Measurements from ENCODE around the gene GLRA1. TPM values are rescaled to one million over a fixed set of nuclear protein-coding genes. Genes with fewer than 3 reads are reported as not detected.

The GLRA1 gene
- total and polyA plus RNA-seq, 4 experiments from 2014 or later = not detected

DNA sequence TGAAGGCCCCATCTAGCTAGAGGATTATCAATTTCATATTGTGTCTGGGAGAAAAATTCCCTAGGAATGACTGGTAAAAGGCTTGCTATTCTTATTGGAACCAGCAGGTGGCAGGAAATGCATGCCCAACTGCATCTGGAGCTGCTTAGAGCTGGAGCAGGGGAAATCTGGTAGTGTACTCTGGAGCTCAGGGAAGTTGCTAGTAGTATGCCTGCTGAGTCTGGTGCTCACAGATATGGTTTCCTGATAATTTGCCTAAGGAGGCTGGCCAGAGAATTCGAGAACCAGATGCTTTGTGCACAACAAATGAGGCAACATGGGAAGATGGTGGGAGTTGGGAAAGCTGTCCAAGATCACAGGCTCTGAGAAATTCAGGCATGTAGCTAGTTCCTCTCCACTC, 99.2 kb downstream of the GLRA1 start:
- Mint-ChIP-seq H3K36me3 (peaks cover 20 to 37% of the 10 kb centered on the region in 2 donors), H3K27ac (peak overlapping the region in 1 of 7 donors; percentile 33), H3K27me3 (no peaks in the 10 kb centered on the region), H3K4me1 (peaks cover 9 to 13% (median 12%) of the 10 kb centered on the region in 4 donors), H3K9me3 (peaks cover 0 to 15% (median 5%) of the 10 kb centered on the region in 8 donors), H3K4me3 (no peak overlapping the region)
- intact Hi-C loops (cut with micrococcal nuclease) = loop anchor here (1.0 kb wide), 2 partner anchors 318 to 446 kb away; no protein-coding TSS in a partner anchor
- Histone ChIP-seq H3K27ac (ENCODE audit: low read depth, low read length) (no peak overlapping the region), H3K4me1 (ENCODE audit: insufficient read depth, low read length) (peaks cover 5% of the 10 kb centered on the region), H3K9me3 (ENCODE audit: control insufficient read depth in 1 of 2, low read length in 2 of 2) (no peaks in the 10 kb centered on the region), H3K36me3 (ENCODE audit: insufficient read depth, low read length) (no peaks in the 10 kb centered on the region), H3K27me3 (ENCODE audit: insufficient read depth, low read length) (no peaks in the 10 kb centered on the region), H3K4me3 (ENCODE audit: low read length in 2 of 2) (no peak overlapping the region)
- peak; percentile 38 to 50 (median 43) for DNase-seq
- CTCF ChIA-PET (ENCODE audit: partially characterized antibody) = interaction anchor here (0.7 to 13.3 kb wide), 34 partner anchors 9 to 689 kb away, joined by 3 to 438 read pairs (median 4); no protein-coding TSS in a partner anchor
- POLR2A ChIA-PET (ENCODE audit: partially characterized antibody) = interaction anchor here (0.9 to 1.6 kb wide), 2 partner anchors 315 to 318 kb away, joined by 5 to 14 read pairs; no protein-coding TSS in a partner anchor

GRCh38 chr5:151822141-151822540, 102.5 kb downstream of the GLRA1 start:
- H3K27me3 Mint-ChIP-seq = no peaks in the 10 kb centered on the region
- H3K9me3 Mint-ChIP-seq = no peaks in the 10 kb centered on the region
- DNase-seq = no peak
- no peak overlapping the region for H3K4me3 Mint-ChIP-seq
- peaks cover 15% of the 10 kb centered on the region in 2 donors for H3K36me3 Mint-ChIP-seq
- Histone ChIP-seq H3K27me3 (ENCODE audit: insufficient read depth, low read length) (no peaks in the 10 kb centered on the region), H3K27ac (ENCODE audit: low read depth, low read length) (no peak overlapping the region), H3K4me1 (ENCODE audit: insufficient read depth, low read length) (no peaks in the 10 kb centered on the region), H3K36me3 (ENCODE audit: insufficient read depth, low read length) (no peaks in the 10 kb centered on the region), H3K9me3 (ENCODE audit: control insufficient read depth in 1 of 2, low read length in 2 of 2) (no peaks in the 10 kb centered on the region), H3K4me3 (ENCODE audit: low read length in 2 of 2) (no peak overlapping the region)
- CTCF ChIA-PET (ENCODE audit: partially characterized antibody) = interaction anchor here (13.3 kb wide), 1 partner anchor 319 kb away, joined by 438 read pairs; no protein-coding TSS in a partner anchor
- intact Hi-C loops (cut with micrococcal nuclease) = no loop called here
- peaks cover 3 to 7% (median 5%) of the 10 kb centered on the region in 4 donors for H3K4me1 Mint-ChIP-seq
- POLR2A ChIA-PET (ENCODE audit: partially characterized antibody) = no interaction called here
- H3K27ac Mint-ChIP-seq = no peak overlapping the region

DNA sequence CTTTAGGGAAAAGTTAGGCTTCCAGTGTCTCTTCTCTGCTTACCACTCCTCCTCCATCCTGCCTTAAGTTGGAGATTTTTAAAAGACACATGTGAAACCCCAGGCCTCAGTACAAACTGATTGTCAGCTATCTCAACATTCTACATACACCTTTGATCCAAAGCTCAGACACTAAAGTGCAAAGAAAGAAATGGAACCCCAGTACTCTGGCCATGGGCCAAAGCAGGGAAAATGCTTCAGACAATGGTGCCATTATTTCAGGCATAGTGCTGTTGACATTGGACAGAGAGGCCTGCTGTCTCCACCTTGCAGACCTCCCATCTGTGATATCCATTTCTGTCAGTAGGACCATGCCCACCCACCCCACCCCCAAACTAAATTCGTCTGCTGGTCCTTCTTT, 103.7 kb downstream of the GLRA1 start:
- no peaks in the 10 kb centered on the region for H3K27me3 Mint-ChIP-seq
- ChIA-PET POLR2A (ENCODE audit: partially characterized antibody) (no interaction called here), CTCF (ENCODE audit: partially characterized antibody) (interaction anchor here (13.3 kb wide), 1 partner anchor 320 kb away, joined by 438 read pairs; no protein-coding TSS in a partner anchor)
- Histone ChIP-seq H3K9me3 (ENCODE audit: control insufficient read depth in 1 of 2, low read length in 2 of 2) (no peaks in the 10 kb centered on the region), H3K27ac (ENCODE audit: low read depth, low read length) (no peak overlapping the region), H3K36me3 (ENCODE audit: insufficient read depth, low read length) (no peaks in the 10 kb centered on the region), H3K27me3 (ENCODE audit: insufficient read depth, low read length) (no peaks in the 10 kb centered on the region), H3K4me1 (ENCODE audit: insufficient read depth, low read length) (no peaks in the 10 kb centered on the region), H3K4me3 (ENCODE audit: low read length in 2 of 2) (no peak overlapping the region)
- peaks cover 3 to 7% (median 5%) of the 10 kb centered on the region in 4 donors for H3K4me1 Mint-ChIP-seq
- DNase-seq = no peak
- H3K4me3 Mint-ChIP-seq = no peak overlapping the region
- H3K9me3 Mint-ChIP-seq = no peaks in the 10 kb centered on the region
- peak overlapping the region in 1 of 7 donors; percentile 25 for H3K27ac Mint-ChIP-seq
- intact Hi-C loops (cut with micrococcal nuclease) = no loop called here
- peaks cover 12% of the 10 kb centered on the region in 2 donors for H3K36me3 Mint-ChIP-seq

DNA sequence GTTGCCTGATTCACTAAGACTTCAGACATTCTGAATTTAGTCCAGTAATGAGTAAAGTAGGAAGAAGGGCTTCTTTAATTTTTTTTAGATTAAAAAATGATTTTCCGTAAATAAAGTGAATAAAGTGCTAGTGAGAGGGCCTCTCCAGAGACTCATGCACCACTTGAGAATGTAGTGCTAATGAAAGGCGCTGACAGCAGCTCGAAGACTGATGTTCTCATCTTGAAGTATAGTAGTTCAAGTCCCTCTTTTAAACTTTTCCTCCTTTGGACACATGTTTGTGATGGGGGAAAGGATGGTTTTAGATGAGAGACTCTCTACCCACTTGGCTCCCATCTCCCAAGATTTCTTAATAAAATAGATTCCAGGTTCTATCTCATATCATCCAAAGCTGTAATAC, 104.4 kb downstream of the GLRA1 start:
- no peaks in the 10 kb centered on the region for H3K27me3 ChIP-seq (ENCODE audit: insufficient read depth, low read length)
- no peak overlapping the region for H3K27ac ChIP-seq (ENCODE audit: low read depth, low read length)
- no peaks in the 10 kb centered on the region for H3K36me3 ChIP-seq (ENCODE audit: insufficient read depth, low read length)
- ChIA-PET POLR2A (ENCODE audit: partially characterized antibody) (no interaction called here), CTCF (ENCODE audit: partially characterized antibody) (interaction anchor here (13.3 kb wide), 1 partner anchor 321 kb away, joined by 438 read pairs; no protein-coding TSS in a partner anchor)
- no peaks in the 10 kb centered on the region for H3K27me3 Mint-ChIP-seq
- no peak for DNase-seq
- H3K4me1 Mint-ChIP-seq = peaks cover under 1 to 5% (median 3%) of the 10 kb centered on the region in 4 donors
- no peak overlapping the region for H3K4me3 Mint-ChIP-seq
- H3K9me3 ChIP-seq (ENCODE audit: control insufficient read depth in 1 of 2, low read length in 2 of 2) = no peaks in the 10 kb centered on the region
- H3K36me3 Mint-ChIP-seq = peaks cover 7 to 9% of the 10 kb centered on the region in 2 donors
- H3K4me3 ChIP-seq (ENCODE audit: low read length in 2 of 2) = no peak overlapping the region
- intact Hi-C loops (cut with micrococcal nuclease) = no loop called here
- no peak overlapping the region for H3K27ac Mint-ChIP-seq
- no peaks in the 10 kb centered on the region for H3K4me1 ChIP-seq (ENCODE audit: insufficient read depth, low read length)
- no peaks in the 10 kb centered on the region for H3K9me3 Mint-ChIP-seq

- Histone ChIP-seq H3K27me3 (ENCODE audit: insufficient read depth, low read length) (no peaks in the 10 kb centered on the region), H3K36me3 (ENCODE audit: insufficient read depth, low read length) (no peaks in the 10 kb centered on the region), H3K9me3 (ENCODE audit: control insufficient read depth in 1 of 2, low read length in 2 of 2) (no peaks in the 10 kb centered on the region), H3K27ac (ENCODE audit: low read depth, low read length) (no peak overlapping the region), H3K4me3 (ENCODE audit: low read length in 2 of 2) (no peak overlapping the region), H3K4me1 (ENCODE audit: insufficient read depth, low read length) (no peaks in the 10 kb centered on the region)
- no peak overlapping the region for H3K27ac Mint-ChIP-seq
- ChIA-PET POLR2A (ENCODE audit: partially characterized antibody) (no interaction called here), CTCF (ENCODE audit: partially characterized antibody) (interaction anchor here (13.3 kb wide), 1 partner anchor 321 kb away, joined by 438 read pairs; no protein-coding TSS in a partner anchor)
- H3K36me3 Mint-ChIP-seq = peaks cover 7% of the 10 kb centered on the region in 2 donors
- no peaks in the 10 kb centered on the region for H3K27me3 Mint-ChIP-seq
- no peak overlapping the region for H3K4me3 Mint-ChIP-seq
- no peak for DNase-seq
- intact Hi-C loops (cut with micrococcal nuclease) = no loop called here
- no peaks in the 10 kb centered on the region for H3K9me3 Mint-ChIP-seq
- H3K4me1 Mint-ChIP-seq = peaks cover 0 to 6% (median 2%) of the 10 kb centered on the region in 4 donors
Observed at GRCh38 chr5:151819830-151820229, 104.8 kb downstream of the GLRA1 start.

- no peaks in the 10 kb centered on the region for H3K27me3 ChIP-seq (ENCODE audit: insufficient read depth, low read length)
- POLR2A ChIA-PET (ENCODE audit: partially characterized antibody) = interaction anchor here (1.2 kb wide), 1 partner anchor 44 kb away, joined by 8 read pairs; the partner anchor contains the start of gene G3BP1
- CTCF ChIA-PET (ENCODE audit: partially characterized antibody) = interaction anchor here (2.5 to 5.0 kb wide), 2 partner anchors 11 to 328 kb away, joined by 8 to 44 read pairs; no protein-coding TSS in a partner anchor
- Mint-ChIP-seq H3K9me3 (no peaks in the 10 kb centered on the region), H3K27me3 (no peaks in the 10 kb centered on the region), H3K4me1 (peaks cover 0 to 8% (median 4%) of the 10 kb centered on the region in 4 donors), H3K27ac (peak overlapping the region in 2 of 7 donors; percentile 16 to 58), H3K4me3 (no peak overlapping the region), H3K36me3 (peaks cover 37 to 40% of the 10 kb centered on the region in 2 donors)
- no peak overlapping the region for H3K4me3 ChIP-seq (ENCODE audit: low read length in 2 of 2)
- H3K27ac ChIP-seq (ENCODE audit: low read depth, low read length) = no peak overlapping the region
- no peaks in the 10 kb centered on the region for H3K4me1 ChIP-seq (ENCODE audit: insufficient read depth, low read length)
- no peak for DNase-seq
- intact Hi-C loops (cut with micrococcal nuclease) = no loop called here
- H3K9me3 ChIP-seq (ENCODE audit: control insufficient read depth in 1 of 2, low read length in 2 of 2) = no peaks in the 10 kb centered on the region
- H3K36me3 ChIP-seq (ENCODE audit: insufficient read depth, low read length) = peaks cover 11% of the 10 kb centered on the region
Observed at GRCh38 chr5:151815051-151815450, 109.6 kb downstream of the GLRA1 start.

GRCh38 chr5:151812757-151813309, 111.8 kb downstream of the GLRA1 start:
- Mint-ChIP-seq H3K4me1 (peaks cover 0 to 8% (median 5%) of the 10 kb centered on the region in 4 donors), H3K27me3 (no peaks in the 10 kb centered on the region), H3K9me3 (no peaks in the 10 kb centered on the region), H3K36me3 (peaks cover 47 to 55% of the 10 kb centered on the region in 2 donors), H3K4me3 (no peak overlapping the region), H3K27ac (peak overlapping the region in 1 of 7 donors; percentile 34)
- Histone ChIP-seq H3K27ac (ENCODE audit: low read depth, low read length) (no peak overlapping the region), H3K27me3 (ENCODE audit: insufficient read depth, low read length) (no peaks in the 10 kb centered on the region), H3K4me1 (ENCODE audit: insufficient read depth, low read length) (no peaks in the 10 kb centered on the region), H3K9me3 (ENCODE audit: control insufficient read depth in 1 of 2, low read length in 2 of 2) (no peaks in the 10 kb centered on the region), H3K36me3 (ENCODE audit: insufficient read depth, low read length) (peaks cover 22% of the 10 kb centered on the region), H3K4me3 (ENCODE audit: low read length in 2 of 2) (no peak overlapping the region)
- CTCF ChIA-PET (ENCODE audit: partially characterized antibody) = interaction anchor here (2.3 kb wide), 1 partner anchor 12 kb away, joined by 10 read pairs; no protein-coding TSS in a partner anchor
- no peak for DNase-seq
- POLR2A ChIA-PET (ENCODE audit: partially characterized antibody) = interaction anchor here (1.2 kb wide), 1 partner anchor 12 kb away, joined by 4 read pairs; no protein-coding TSS in a partner anchor
- intact Hi-C loops (cut with micrococcal nuclease) = no loop called here

All from CD4-positive, alpha-beta memory T cell (primary cell).